CD4-positive, alpha-beta T cell (primary cell): ENCODE data around the gene ASPHD2. TPM values are rescaled to one million over a fixed set of nuclear protein-coding genes. Genes with fewer than 3 reads are reported as not detected.

ENCODE experiments used
- ATAC-seq: fragments of 200-7000 bp; cut with Tn5 transposase; one replicate; pipeline ENCODE4 v1.10.0; 2022; ENCODE audit warnings: mild to moderate bottlenecking; ENCODE audit not compliant: poor library complexity
- CTCF ChIA-PET: fragments of 350-600 bp; sonication (Branson Sonifier 250); formaldehyde crosslinking; loops from one replicate; lab custom pipeline; 2021; ENCODE audit warnings: antibody characterized with exemption, inconsistent platforms; lab: Charles Lee
- POLR2A ChIA-PET: fragments of 350-600 bp; sonication (Branson Sonifier 250); formaldehyde crosslinking; loops from one replicate; lab custom pipeline; 2021; ENCODE audit warnings: antibody characterized with exemption, inconsistent platforms; lab: Charles Lee
- DNase-seq, 14 experiments: peaks; one replicate each; pipeline ENCODE4 v3.0.0-alpha.2; 2013 to 2020; ENCODE audit warnings: mixed read lengths in 2 of 14
- H3K27ac ChIP-seq, 2 donors: one replicate each; pipeline versions ENCODE4 v1.5.1 to v1.7.0; 2013; ENCODE audit warnings: low read length in 2 of 2, low read depth in 1 of 2, mild to moderate bottlenecking in 1 of 2
- H3K27me3 ChIP-seq, 2 experiments: 1 replicate in 1 of 2; 2 replicates in 1 of 2; pipeline versions ENCODE4 v1.6.1 to v1.7.0; 2013; ENCODE audit warnings: low read length in 2 of 2, control low read depth in 1 of 2, mild to moderate bottlenecking in 1 of 2, moderate library complexity in 1 of 2; ENCODE audit not compliant: insufficient read depth in 2 of 2, control insufficient read depth in 1 of 2
- H3K36me3 ChIP-seq: one replicate; pipeline ENCODE4 v1.6.1; 2013; ENCODE audit warnings: low read length, control low read depth; ENCODE audit not compliant: insufficient read depth
- H3K4me1 ChIP-seq: one replicate; pipeline ENCODE4 v1.6.1; 2013; ENCODE audit warnings: low read length, control low read depth; ENCODE audit not compliant: insufficient read depth
- H3K4me3 ChIP-seq: one replicate; pipeline ENCODE4 v1.5.1; 2013; ENCODE audit warnings: mild to moderate bottlenecking, low read length, moderate library complexity
- H3K9me3 ChIP-seq, 2 experiments: 1 replicate in 1 of 2; 2 replicates in 1 of 2; pipeline versions ENCODE4 v1.6.1 to v1.7.0; 2013; ENCODE audit warnings: low read length in 2 of 2, mild to moderate bottlenecking in 2 of 2, control low read depth in 1 of 2, moderate library complexity in 1 of 2; ENCODE audit not compliant: control insufficient read depth in 1 of 2, insufficient read depth in 1 of 2
- H3K27ac Mint-ChIP-seq: one replicate; pipeline ENCODE4 v1.8.0; 2020; ENCODE audit warnings: mixed read lengths
- H3K27me3 Mint-ChIP-seq: one replicate; pipeline ENCODE4 v1.8.0; 2021; ENCODE audit warnings: mixed read lengths
- H3K36me3 Mint-ChIP-seq: one replicate; pipeline ENCODE4 v1.8.0; 2021; ENCODE audit warnings: low read depth, mixed read lengths
- H3K4me1 Mint-ChIP-seq: one replicate; pipeline ENCODE4 v1.8.0; 2021; ENCODE audit warnings: low read depth, mixed read lengths
- H3K4me3 Mint-ChIP-seq: one replicate; pipeline ENCODE4 v1.8.0; 2020; ENCODE audit warnings: mild to moderate bottlenecking, mixed read lengths
- H3K9me3 Mint-ChIP-seq: one replicate; pipeline ENCODE4 v1.8.0; 2020; ENCODE audit warnings: mixed read lengths
- CTCF ChIP-seq: fragments of 200-600 bp; IDR thresholded peaks from one replicate; pipeline ENCODE4 v1.8.0; 2022; ENCODE audit warnings: antibody characterized with exemption, mild to moderate bottlenecking
- intact Hi-C, 2 experiments: fragments of 100-400 bp; cut with DNase I in 1 of 2; cut with micrococcal nuclease in 1 of 2; formaldehyde crosslinking; loops; one replicate each; pipeline versions ENCODE4 v1.15.1 to v1.9.0; 2023 to 2025; cut with DNase I, micrococcal nuclease
- total RNA-seq, 174 experiments: library from RNA in 2 of 174; stranded (reverse) in 2 of 174; gene quantifications; one replicate each; pipeline ENCODE4 v1.2.3 and lab custom pipeline; 2021 to 2026

ASPHD2 gene
- total RNA-seq, 2 experiments from 2014 or later = 0.70 to 0.85 TPM

DNA sequence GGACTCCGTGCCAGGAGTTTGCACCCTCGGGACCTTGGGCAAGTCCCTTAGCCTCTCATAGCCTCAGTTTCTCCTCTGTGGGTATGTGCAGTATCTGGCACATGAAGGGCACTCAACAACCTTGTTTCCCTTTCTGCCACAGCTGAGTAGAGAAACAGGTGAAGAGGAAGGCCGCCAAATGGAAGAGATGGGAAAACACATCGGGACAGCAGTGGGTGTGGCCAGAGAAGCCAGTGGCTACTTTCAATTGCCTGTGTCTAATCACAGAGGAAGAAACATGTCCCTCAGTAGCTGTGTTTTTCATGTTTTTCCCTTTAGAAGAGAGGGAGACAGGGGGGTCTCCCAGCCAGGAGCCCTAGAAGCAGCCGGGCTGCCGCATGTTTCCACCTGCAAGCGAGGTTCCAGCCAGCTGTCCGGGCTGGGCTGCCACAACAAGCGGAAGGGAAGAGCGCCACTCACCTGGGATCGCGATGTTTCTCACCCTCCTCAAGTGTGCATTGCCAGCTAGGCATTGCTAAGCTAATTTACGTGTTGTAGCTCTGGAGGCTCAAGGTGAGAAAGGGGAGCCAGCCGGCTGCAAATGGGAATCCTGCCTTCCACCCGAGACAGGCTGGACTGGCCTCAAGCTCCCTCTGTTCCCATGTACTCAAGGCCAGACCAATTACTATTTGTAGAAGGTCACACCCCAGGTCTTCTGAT lies 16.7 kb downstream of the ASPHD2 start:
- Histone ChIP-seq H3K36me3 (peaks cover 11% of the 10 kb centered on the region), H3K9me3 (no peaks in the 10 kb centered on the region), H3K4me1 (no peaks in the 10 kb centered on the region), H3K27ac (no peak overlapping the region), H3K4me3 (no peak overlapping the region), H3K27me3 (no peaks in the 10 kb centered on the region)
- ChIA-PET POLR2A (no interaction called here), CTCF (no interaction called here)
- no peak for TF ChIP-seq CTCF
- H3K9me3 Mint-ChIP-seq = no peaks in the 10 kb centered on the region
- H3K4me3 Mint-ChIP-seq = no peak overlapping the region
- intact Hi-C loops = no loop called here
- no peak overlapping the region for H3K27ac Mint-ChIP-seq
- DNase-seq = no peak
- H3K27me3 Mint-ChIP-seq = no peaks in the 10 kb centered on the region
- ATAC-seq = no peak
- H3K4me1 Mint-ChIP-seq = no peaks in the 10 kb centered on the region
- H3K36me3 Mint-ChIP-seq = peaks cover 11% of the 10 kb centered on the region

DNA sequence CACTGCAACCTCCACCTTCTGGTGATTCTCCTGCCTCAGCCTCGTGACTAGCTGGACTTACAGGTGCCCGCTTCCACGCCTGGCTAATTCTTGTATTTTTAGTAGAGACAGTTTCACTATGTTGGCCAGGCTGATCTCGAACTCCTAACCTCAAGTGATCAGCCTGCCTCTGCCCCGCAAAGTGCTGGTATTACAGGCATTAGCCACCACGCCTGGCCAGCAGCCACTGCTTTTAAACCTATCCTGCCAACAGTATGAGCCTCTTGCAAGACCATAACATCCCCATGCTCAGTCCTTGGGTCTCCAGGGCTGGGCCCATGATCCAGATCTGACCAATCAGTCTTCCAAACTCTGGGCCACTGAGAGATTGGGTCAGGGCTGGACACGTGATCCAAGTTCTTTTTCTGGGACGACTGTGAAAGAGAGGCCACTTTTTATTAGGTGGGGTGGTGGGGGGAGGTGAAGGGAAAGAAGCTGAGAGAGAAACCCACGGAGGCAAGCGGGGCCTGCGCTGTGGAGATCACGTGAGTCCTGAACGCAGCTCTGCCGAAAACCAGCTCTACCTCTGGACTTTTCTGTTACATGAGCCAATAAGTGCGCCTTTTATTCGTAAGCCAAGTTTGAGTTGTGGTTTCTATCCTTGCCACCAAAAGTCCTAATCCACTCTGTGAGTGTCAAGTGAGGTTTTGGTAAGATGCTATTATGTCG lies 17.9 kb downstream of the ASPHD2 start:
- no peaks in the 10 kb centered on the region for H3K9me3 ChIP-seq
- no peaks in the 10 kb centered on the region for H3K4me1 ChIP-seq
- intact Hi-C loops = no loop called here
- no peak for TF ChIP-seq CTCF
- H3K36me3 Mint-ChIP-seq = peaks cover 23% of the 10 kb centered on the region
- POLR2A ChIA-PET = no interaction called here
- ATAC-seq = no peak
- no peak overlapping the region for H3K27ac Mint-ChIP-seq
- H3K4me1 Mint-ChIP-seq = no peaks in the 10 kb centered on the region
- CTCF ChIA-PET = no interaction called here
- no peaks in the 10 kb centered on the region for H3K27me3 ChIP-seq
- peaks cover 22% of the 10 kb centered on the region for H3K36me3 ChIP-seq
- no peaks in the 10 kb centered on the region for H3K9me3 Mint-ChIP-seq
- no peak overlapping the region for H3K27ac ChIP-seq
- no peaks in the 10 kb centered on the region for H3K27me3 Mint-ChIP-seq
- no peak overlapping the region for H3K4me3 Mint-ChIP-seq
- H3K4me3 ChIP-seq = no peak overlapping the region
- no peak for DNase-seq

GRCh38 chr22:26447584-26448329 lies 18.7 kb downstream of the ASPHD2 start:
- no peaks in the 10 kb centered on the region for H3K4me1 ChIP-seq
- no peak for DNase-seq
- CTCF ChIA-PET = no interaction called here
- H3K9me3 ChIP-seq = no peaks in the 10 kb centered on the region
- no peak overlapping the region for H3K4me3 Mint-ChIP-seq
- H3K36me3 Mint-ChIP-seq = peaks cover 31% of the 10 kb centered on the region
- intact Hi-C loops = no loop called here
- TF ChIP-seq CTCF = no peak
- H3K4me1 Mint-ChIP-seq = no peaks in the 10 kb centered on the region
- no peak overlapping the region for H3K27ac ChIP-seq
- no peak overlapping the region for H3K4me3 ChIP-seq
- H3K27ac Mint-ChIP-seq = no peak overlapping the region
- POLR2A ChIA-PET = no interaction called here
- H3K36me3 ChIP-seq = peaks cover 29% of the 10 kb centered on the region
- ATAC-seq = no peak
- no peaks in the 10 kb centered on the region for H3K9me3 Mint-ChIP-seq
- H3K27me3 Mint-ChIP-seq = no peaks in the 10 kb centered on the region
- H3K27me3 ChIP-seq = no peaks in the 10 kb centered on the region
